Placental epithelial cell (primary cell): ENCODE results near the gene RNF17. TPM values are rescaled to one million over a fixed set of nuclear protein-coding genes. Genes with fewer than 3 reads are reported as not detected.

Experiments
- total RNA-seq: library from RNA; depleted of rRNA; stranded (reverse); fragments of >200 nt; gene quantifications from 2 replicates; pipeline ENCODE4 v1.2.3, GENCODE V29; 2012

The RNF17 gene
- total RNA-seq: not detected in 2 replicates

GRCh38 chr13:24763596-24764275, at the start of gene RNF17:
Gene RNF17 (plus strand): TSS chr13:24764169. CDS start chr13:24764204, 35 bp downstream.

Other genes with a start within 250 kb of the RNF17 start
- gene ATP12A, start 83.8 kb upstream of the RNF17 start, total RNA-seq: 0.39 and 0.43 TPM in 2 replicates